GM19468 (cell line): Measurements from ENCODE around the gene LZTS3.

Experiments
- ATAC-seq: cut with Tn5 transposase; IDR thresholded peaks from one replicate; pipeline ENCODE4 v1.9.1; 2021; ENCODE audit warnings: mild to moderate bottlenecking, moderate library complexity, moderate number of reproducible peaks; ENCODE audit not compliant: unreplicated experiment; ENCODE audit errors: extremely low read depth

Gene LZTS3

DNA sequence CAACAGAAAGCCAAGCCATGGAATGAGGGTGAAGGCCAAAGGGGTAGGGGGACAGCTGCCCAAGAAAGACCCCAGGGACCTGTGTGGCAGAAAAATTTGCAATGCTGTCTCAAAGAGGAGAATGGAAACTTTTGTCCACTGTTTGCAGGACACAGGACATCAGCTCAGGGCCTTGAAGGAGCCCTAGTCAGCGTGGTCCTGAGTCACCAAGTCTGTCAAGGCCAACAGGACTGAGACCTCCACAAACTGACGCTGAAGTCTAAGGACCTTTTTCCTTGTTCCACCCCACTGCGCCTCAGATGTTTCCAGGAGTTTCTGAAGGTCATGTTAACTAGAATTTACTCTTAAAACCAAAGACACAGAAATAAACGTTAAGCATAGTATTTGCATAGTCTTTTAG is 57.0 kb downstream of the LZTS3 start:
- no peak for ATAC-seq

GRCh38 chr20:3115190-3116107 is 57.9 kb downstream of the LZTS3 start:
- ATAC-seq = no peak
